GM12878 (cell line): ENCODE measurements around the gene SETSIP.
A peak's percentile ranks its signal among the peaks of the same experiment; 100 is the strongest.

Source experiments
- ATF2 ChIP-seq: IDR thresholded peaks from 2 replicates; pipeline ENCODE4 v1.6.1; 2012; ENCODE audit warnings: low read length, inconsistent platforms
- CBX3 ChIP-seq: fragments of 200-600 bp; sonication (generic); IDR thresholded peaks from 2 replicates; pipeline ENCODE4 v1.6.1; 2016; ENCODE audit warnings: low read depth, borderline replicate concordance
- CEBPZ ChIP-seq: fragments of 150-350 bp; IDR thresholded peaks from 2 replicates; pipeline ENCODE4 v1.6.1; 2016; ENCODE audit warnings: low read depth, low read length
- CTCF ChIP-seq, 3 experiments: IDR thresholded peaks in 2 of 3; conservative IDR thresholded peaks in 1 of 3; 2 replicates each; pipeline ENCODE4 v1.5.1; 2011; ENCODE audit warnings: low read depth in 3 of 3, low read length in 3 of 3, mild to moderate bottlenecking in 3 of 3, control low read depth in 2 of 3, moderate library complexity in 2 of 3, inconsistent platforms in 1 of 3, mixed read lengths in 1 of 3; ENCODE audit not compliant: control insufficient read depth in 2 of 3, insufficient read depth in 1 of 3; ENCODE audit errors: extremely low read depth in 1 of 3
- DPF2 ChIP-seq: fragments of 450-650 bp; IDR thresholded peaks from 2 replicates; pipeline ENCODE4 v1.6.1; 2017; ENCODE audit warnings: mild to moderate bottlenecking
- EGR1 ChIP-seq, 2 experiments: IDR thresholded peaks; 1 replicate in 1 of 2; 2 replicates in 1 of 2; pipeline ENCODE4 v1.6.1; 2011 to 2012; ENCODE audit warnings: low read depth in 2 of 2, low read length in 2 of 2, borderline replicate concordance in 1 of 2, mild to moderate bottlenecking in 1 of 2, moderate library complexity in 1 of 2
- FOS ChIP-seq: IDR thresholded peaks from 3 replicates; pipeline ENCODE4 v1.6.1; 2011; ENCODE audit warnings: borderline replicate concordance; ENCODE audit not compliant: insufficient read length; ENCODE audit errors: extremely low read depth
- NFYB ChIP-seq: IDR thresholded peaks from 2 replicates; pipeline ENCODE4 v1.6.1; 2011; ENCODE audit warnings: low read depth, mild to moderate bottlenecking, low read length, improper control_type of control experiment, moderate library complexity; ENCODE audit not compliant: insufficient read depth
- POLR2A ChIP-seq: IDR thresholded peaks from 2 replicates; pipeline ENCODE4 v1.6.1; 2011; ENCODE audit warnings: low read depth, mild to moderate bottlenecking, low read length
- RFX5 ChIP-seq: IDR thresholded peaks from 2 replicates; pipeline ENCODE4 v1.6.1; 2011; ENCODE audit warnings: low read depth, low read length, improper control_type of control experiment
- SRF ChIP-seq, 2 experiments: IDR thresholded peaks; 2 replicates each; pipeline ENCODE4 v1.6.1; 2011; ENCODE audit warnings: low read depth in 2 of 2, low read length in 2 of 2, mild to moderate bottlenecking in 1 of 2, moderate library complexity in 1 of 2
- TAF1 ChIP-seq: IDR thresholded peaks from 2 replicates; pipeline ENCODE4 v1.6.1; 2011; ENCODE audit warnings: mild to moderate bottlenecking, low read depth, low read length, borderline replicate concordance
- USF2 ChIP-seq: IDR thresholded peaks from 2 replicates; pipeline ENCODE4 v1.6.1; 2011; ENCODE audit warnings: low read depth, low read length, improper control_type of control experiment, borderline replicate concordance

- TF ChIP-seq CTCF (IDR thresholded peaks at IDR 0.05 in 2 of 3, conservative IDR thresholded peaks at IDR 0.05 in 1 of 3; ENCODE audit: control insufficient read depth in 2 of 3, extremely low read depth in 1 of 3, insufficient read depth in 1 of 3, low read depth in 3 of 3, low read length in 3 of 3) (no peak), NFYB (no peak), EGR1 (IDR thresholded peaks at IDR 0.05; ENCODE audit: borderline replicate concordance in 1 of 2, low read depth in 2 of 2, low read length in 2 of 2) (no peak), USF2 (no peak), DPF2 (0 out of 2 replicates have a peak, but pooled peaks have one; percentile 20), TAF1 (no peak), CBX3 (no peak), ATF2 (no peak), FOS (no peak), RFX5 (no peak), SRF (IDR thresholded peaks at IDR 0.05; ENCODE audit: low read depth in 2 of 2, low read length in 2 of 2) (no peak), POLR2A (peak; percentile 77), CEBPZ (no peak)
Measured at GRCh38 chr1:92080128-92080985, 5.1 kb upstream of the SETSIP start, which contains the start of gene BTBD8.
